Stomach (tissue), 19 donors: ENCODE data around the gene TMOD4. TPM values are rescaled to one million over a fixed set of nuclear protein-coding genes. Genes with fewer than 3 reads are reported as not detected.

Source experiments
- DNase-seq, 2 donors: peaks; one replicate each; pipeline versions ENCODE4 v3.0.0 to v3.0.0-alpha.2; 2013 to 2019
- H3K27ac ChIP-seq, 5 donors: fragments of 200-600 bp in 4 of 5; sonication (generic) in 4 of 5; one replicate each; pipeline ENCODE4 v1.5.1; 2013 to 2019; ENCODE audit warnings: mild to moderate bottlenecking in 1 of 5, moderate library complexity in 1 of 5
- H3K27me3 ChIP-seq, 3 donors: fragments of 200-600 bp; sonication (generic); one replicate each; pipeline ENCODE4 v1.5.1; 2017 to 2019; ENCODE audit warnings: mixed run types in 1 of 3
- H3K36me3 ChIP-seq, 4 donors: fragments of 200-600 bp; sonication (generic); 1 replicate in 3 of 4; 2 replicates in 1 of 4; pipeline ENCODE4 v1.5.1; 2016 to 2019
- H3K4me1 ChIP-seq, 4 donors: fragments of 200-600 bp; sonication (generic); one replicate each; pipeline ENCODE4 v1.5.1; 2016 to 2019
- H3K4me3 ChIP-seq, 4 donors: fragments of 200-600 bp; sonication (generic) in 3 of 4; one replicate each; pipeline ENCODE4 v1.5.1; 2016 to 2019; ENCODE audit warnings: mild to moderate bottlenecking in 1 of 4
- H3K9me3 ChIP-seq, 4 donors: fragments of 200-600 bp; sonication (generic); one replicate each; pipeline ENCODE4 v1.5.1; 2016 to 2019
- EP300 ChIP-seq: sonication (generic); formaldehyde crosslinking; IDR thresholded peaks from one replicate; pipeline ENCODE4 v1.6.1; 2017; ENCODE audit warnings: antibody characterized with exemption
- POLR2A ChIP-seq, 4 donors: fragments of 450-650 bp; IDR thresholded peaks; one replicate each; pipeline ENCODE4 v1.6.1; 2016; ENCODE audit warnings: antibody characterized with exemption in 4 of 4, control low read depth in 2 of 4, mild to moderate bottlenecking in 1 of 4, moderate library complexity in 1 of 4
- POLR2AphosphoS5 ChIP-seq, 3 donors: sonication (generic); formaldehyde crosslinking; IDR thresholded peaks; one replicate each; pipeline ENCODE4 v1.6.1; 2016; ENCODE audit warnings: antibody characterized with exemption in 3 of 3
- WGBS, 5 donors: extraction: QIAGEN DNeasy Blood & Tissue Kit in 3 of 5; methylation state at CpG; one replicate each; pipeline versions ENCODE4 v1.1.5 to v1.1.7; 2013 to 2018; 5-methylcytosine and 5-hydroxymethylcytosine counted together
- intact Hi-C: fragments of 100-400 bp; cut with DNase I; formaldehyde crosslinking; loops from one replicate; pipeline ENCODE4 v1.15.1; 2023; ENCODE audit warnings: low total_unique reads
- long read RNA-seq, 10 donors: transcript quantifications; one replicate each; lab custom pipeline, GENCODE V29; 2026
- polyA plus RNA-seq, 3 donors: library from polyadenylated mRNA; stranded (reverse); fragments of 200-250 nt; gene quantifications; one replicate each; pipeline ENCODE4 v1.2.3, GENCODE V29; 2013
- total RNA-seq, 5 donors: library from RNA; depleted of rRNA; stranded (reverse); fragments of >200 nt; gene quantifications; one replicate each; pipeline versions ENCODE4 v1.1.0 to v1.2.3, GENCODE V29; 2014 to 2016
- TF ChIP-seq, protein P1 (sequence below), 7 experiments: fragments of 450-650 bp in 4 of 7; fragments of 200-600 bp in 3 of 7; sonication (generic) in 3 of 7; IDR thresholded peaks; one replicate each; pipeline ENCODE4 v1.5.1; 2016 to 2019; ENCODE audit warnings: antibody characterized with exemption in 7 of 7, control low read depth in 2 of 7, mild to moderate bottlenecking in 1 of 7
- donor health status: healthy with polysubstance abuse.
- donor health status: Bipolar disorder and iron deficiency.
- donor health status: healthy.

TMOD4 gene
- not detected for total RNA-seq
- 1 to 10 TPM in 1 of 3 donors, not detected in 2; 1.2 TPM for polyA plus RNA-seq
- long read RNA-seq, donor 1 = 0 reads
- long read RNA-seq, donor 2 = 0 reads
- long read RNA-seq, donor 3 = 0 reads
- long read RNA-seq, donor 4 = 0 reads
- long read RNA-seq, donor 5 = 0 reads
- long read RNA-seq, donor 6 = 0 reads
- long read RNA-seq, donor 7 = 0 reads
- long read RNA-seq, donor 8 = 0 reads
- long read RNA-seq, donor 9, partial matches to known transcripts = 0 of 1 reads
- long read RNA-seq, donor 9, other reads (novel, unspliced or antisense) = 0 of 1 reads
- long read RNA-seq, donor 10 = 0 reads

DNA sequence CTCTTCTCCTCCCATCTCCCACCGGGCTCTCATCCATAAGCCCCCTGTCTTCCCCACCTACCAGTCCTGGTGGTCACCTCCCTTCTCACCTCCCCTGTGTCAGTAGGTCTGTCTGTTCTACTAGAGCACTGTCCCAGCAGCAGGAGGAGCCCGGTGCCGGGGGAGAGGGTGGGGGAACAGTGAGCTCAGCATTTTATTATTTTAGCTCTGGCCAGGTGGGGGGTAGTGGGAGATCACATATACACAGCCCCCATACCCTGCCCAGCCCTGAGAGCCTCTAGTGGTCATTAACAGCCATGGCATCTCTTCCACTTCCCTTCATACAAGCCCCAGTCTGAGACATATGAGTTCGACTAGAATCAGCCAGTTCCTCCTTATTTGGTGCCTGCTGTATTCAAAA, at the start of gene TMOD4:
Gene TMOD4, minus strand, starts transcription at position 119 of the 400 bp plus-strand sequence. CDS start 1,106 bp downstream, outside the sequence.
- peaks cover 0 to 10% (median 0%) of the 10 kb centered on the region in 4 donors for H3K4me1 ChIP-seq
- no peak within 1 kb of the TSS for H3K4me3 ChIP-seq
- peak within 1 kb of the TSS in 2 of 5 donors; percentile 32 to 33 for H3K27ac ChIP-seq
- intact Hi-C loops = loop anchor here (10.0 kb wide), 1 partner anchor 69 kb away; no protein-coding TSS in a partner anchor
- peaks cover 63 to 90% (median 87%) of the 10 kb centered on the region in 4 donors for H3K36me3 ChIP-seq
- DNase-seq = peak in 1 of 2 donors; percentile 29
- no peaks in the 10 kb centered on the region for H3K27me3 ChIP-seq
- 54 to 67% (median 62%) methylated on average over 4 of the region's 4 CpGs for WGBS, 5 donors
- H3K9me3 ChIP-seq = no peaks in the 10 kb centered on the region
- TF ChIP-seq, protein P1, sequence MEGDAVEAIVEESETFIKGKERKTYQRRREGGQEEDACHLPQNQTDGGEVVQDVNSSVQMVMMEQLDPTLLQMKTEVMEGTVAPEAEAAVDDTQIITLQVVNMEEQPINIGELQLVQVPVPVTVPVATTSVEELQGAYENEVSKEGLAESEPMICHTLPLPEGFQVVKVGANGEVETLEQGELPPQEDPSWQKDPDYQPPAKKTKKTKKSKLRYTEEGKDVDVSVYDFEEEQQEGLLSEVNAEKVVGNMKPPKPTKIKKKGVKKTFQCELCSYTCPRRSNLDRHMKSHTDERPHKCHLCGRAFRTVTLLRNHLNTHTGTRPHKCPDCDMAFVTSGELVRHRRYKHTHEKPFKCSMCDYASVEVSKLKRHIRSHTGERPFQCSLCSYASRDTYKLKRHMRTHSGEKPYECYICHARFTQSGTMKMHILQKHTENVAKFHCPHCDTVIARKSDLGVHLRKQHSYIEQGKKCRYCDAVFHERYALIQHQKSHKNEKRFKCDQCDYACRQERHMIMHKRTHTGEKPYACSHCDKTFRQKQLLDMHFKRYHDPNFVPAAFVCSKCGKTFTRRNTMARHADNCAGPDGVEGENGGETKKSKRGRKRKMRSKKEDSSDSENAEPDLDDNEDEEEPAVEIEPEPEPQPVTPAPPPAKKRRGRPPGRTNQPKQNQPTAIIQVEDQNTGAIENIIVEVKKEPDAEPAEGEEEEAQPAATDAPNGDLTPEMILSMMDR (IDR thresholded peaks at IDR 0.05) = peak in 3 of 7 experiments; percentile 16 to 31 (median 23)
- no peak for TF ChIP-seq POLR2A (IDR thresholded peaks at IDR 0.05)

DNA sequence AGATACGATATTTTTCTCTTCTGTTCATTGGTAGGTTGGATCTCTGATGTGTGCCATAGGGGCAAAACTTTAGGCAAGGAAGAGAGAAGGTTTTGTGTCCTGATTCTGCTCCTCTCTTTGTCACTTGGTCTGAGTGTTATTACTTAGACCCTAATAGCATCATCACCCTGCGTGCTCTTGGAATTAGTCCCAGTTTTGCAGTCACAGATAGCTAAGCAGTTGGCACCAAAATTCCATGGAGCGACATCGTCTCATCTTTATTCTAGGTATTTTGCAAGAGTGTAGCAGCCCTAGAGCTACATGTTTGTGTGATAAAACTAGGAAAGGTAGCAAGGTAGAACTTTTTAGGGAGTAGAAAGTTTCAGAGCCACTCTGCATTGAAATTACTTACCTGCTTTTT, 46.3 kb upstream of the TMOD4 start:
- no peaks in the 10 kb centered on the region for H3K27me3 ChIP-seq
- H3K36me3 ChIP-seq = peaks cover 18 to 64% (median 38%) of the 10 kb centered on the region in 4 donors
- WGBS, 5 donors = 89 to 91% (median 91%) methylated on average over 4 of the region's 4 CpGs
- H3K4me1 ChIP-seq = peaks cover 0 to 27% (median 9%) of the 10 kb centered on the region in 4 donors
- intact Hi-C loops = no loop called here
- H3K4me3 ChIP-seq = no peak overlapping the region
- H3K27ac ChIP-seq = no peak overlapping the region
- TF ChIP-seq, protein P1 (IDR thresholded peaks at IDR 0.05) = no peak
- TF ChIP-seq POLR2A (IDR thresholded peaks at IDR 0.05) (no peak), POLR2AphosphoS5 (IDR thresholded peaks at IDR 0.05) (no peak), EP300 (no peak)
- no peaks in the 10 kb centered on the region for H3K9me3 ChIP-seq
- DNase-seq = no peak

DNA sequence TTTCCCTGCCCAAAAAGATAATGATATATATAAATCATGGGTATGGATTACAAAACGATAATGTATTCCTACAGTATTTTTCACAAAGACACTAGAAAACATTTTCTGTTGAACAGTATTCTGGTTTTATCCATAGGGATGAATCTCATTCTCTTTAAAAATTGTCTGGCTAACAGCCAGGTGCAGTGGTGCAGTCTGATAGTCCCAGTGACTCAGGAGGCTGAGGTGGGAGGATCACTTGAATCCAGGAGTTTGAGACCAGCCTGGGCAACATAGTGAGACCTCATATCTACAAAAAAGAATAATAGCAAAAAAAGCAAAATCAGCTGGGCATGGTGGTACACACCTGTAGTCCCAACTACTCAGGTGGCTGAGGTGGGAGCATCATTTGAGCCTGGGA, 45.8 kb upstream of the TMOD4 start:
- Histone ChIP-seq H3K9me3 (no peaks in the 10 kb centered on the region), H3K4me3 (no peak overlapping the region), H3K27ac (no peak overlapping the region), H3K27me3 (no peaks in the 10 kb centered on the region), H3K4me1 (peaks cover 0 to 30% (median 12%) of the 10 kb centered on the region in 4 donors), H3K36me3 (peaks cover 17 to 59% (median 33%) of the 10 kb centered on the region in 4 donors)
- intact Hi-C loops = no loop called here
- no peak for DNase-seq
- 87 to 95% (median 88%) methylated on average over 1 of the region's 1 CpG for WGBS, 5 donors
- no peak for TF ChIP-seq EP300
- TF ChIP-seq, protein P1 (IDR thresholded peaks at IDR 0.05) = no peak
- TF ChIP-seq POLR2A (IDR thresholded peaks at IDR 0.05) = no peak
- no peak for TF ChIP-seq POLR2AphosphoS5 (IDR thresholded peaks at IDR 0.05)

DNA sequence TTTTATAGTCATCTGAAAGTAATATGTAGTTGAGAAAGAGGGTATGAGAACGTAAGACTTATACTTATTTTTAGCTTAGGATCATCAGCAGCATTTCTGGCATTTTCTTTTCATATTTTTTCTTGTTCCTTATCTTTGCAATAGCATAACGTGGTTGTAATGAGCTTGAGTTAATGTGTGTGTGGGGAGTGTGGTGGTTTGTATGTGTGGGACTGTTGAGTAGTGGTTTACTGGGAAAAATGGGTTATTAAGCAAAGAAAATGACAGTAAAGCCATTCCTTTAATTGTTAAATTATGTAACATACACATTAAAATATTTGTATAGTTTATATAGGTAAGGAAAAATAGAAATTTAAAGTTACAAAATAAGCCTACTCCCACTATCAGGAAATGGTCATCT, 37.8 kb upstream of the TMOD4 start:
- intact Hi-C loops = no loop called here
- WGBS, 5 donors = 14 to 53% (median 26%) methylated on average over 2 of the region's 2 CpGs
- Histone ChIP-seq H3K9me3 (no peaks in the 10 kb centered on the region), H3K36me3 (peaks cover 6 to 49% (median 36%) of the 10 kb centered on the region in 4 donors), H3K27ac (no peak overlapping the region), H3K4me1 (peaks cover 0 to 50% (median 20%) of the 10 kb centered on the region in 4 donors), H3K27me3 (no peaks in the 10 kb centered on the region), H3K4me3 (no peak overlapping the region)
- DNase-seq = no peak
- TF ChIP-seq POLR2A (IDR thresholded peaks at IDR 0.05) = no peak
- TF ChIP-seq, protein P1 (IDR thresholded peaks at IDR 0.05) = no peak
- no peak for TF ChIP-seq POLR2AphosphoS5 (IDR thresholded peaks at IDR 0.05)
- no peak for TF ChIP-seq EP300
